ENCODE measurements around the gene ECI2.

Gene ECI2

GRCh38 chr6:4174042-4174441 lies 38.7 kb upstream of the ECI2 start:
- DNase-seq (ENCODE audit: low spot score) = no peak
- no peak for TF ChIP-seq CTCF (IDR thresholded peaks at IDR 0.05; ENCODE audit: borderline replicate concordance, control extremely low read depth, extremely low read depth, insufficient read depth, missing control alignments)
- in situ Hi-C loops (cut with MboI; ENCODE audit: low sequenced_read_pairs, unreplicated experiment) = loop anchor here (25.0 kb wide), 1 partner anchor 437 kb away; no protein-coding TSS in a partner anchor

- TF ChIP-seq CTCF (IDR thresholded peaks at IDR 0.05; ENCODE audit: borderline replicate concordance, control extremely low read depth, extremely low read depth, insufficient read depth, missing control alignments) = no peak
- in situ Hi-C loops (cut with MboI; ENCODE audit: low sequenced_read_pairs, unreplicated experiment) = loop anchor here (25.0 kb wide), 1 partner anchor 435 kb away; no protein-coding TSS in a partner anchor
- DNase-seq (ENCODE audit: low spot score) = no peak
Measured at GRCh38 chr6:4172368-4172767, 37.0 kb upstream of the ECI2 start.

- DNase-seq (ENCODE audit: low spot score) = no peak
- no peak for TF ChIP-seq CTCF (IDR thresholded peaks at IDR 0.05; ENCODE audit: borderline replicate concordance, control extremely low read depth, extremely low read depth, insufficient read depth, missing control alignments)
- in situ Hi-C loops (cut with MboI; ENCODE audit: low sequenced_read_pairs, unreplicated experiment) = loop anchor here (25.0 kb wide), 1 partner anchor 433 kb away; no protein-coding TSS in a partner anchor
Measured at GRCh38 chr6:4170297-4170696, 34.9 kb upstream of the ECI2 start.

- DNase-seq (ENCODE audit: low spot score) = no peak
- in situ Hi-C loops (cut with MboI; ENCODE audit: low sequenced_read_pairs, unreplicated experiment) = loop anchor here (25.0 kb wide), 1 partner anchor 432 kb away; no protein-coding TSS in a partner anchor
- no peak for TF ChIP-seq CTCF (IDR thresholded peaks at IDR 0.05; ENCODE audit: borderline replicate concordance, control extremely low read depth, extremely low read depth, insufficient read depth, missing control alignments)
Measured at GRCh38 chr6:4169028-4169789, 33.8 kb upstream of the ECI2 start.

- no peak for DNase-seq (ENCODE audit: low spot score)
- in situ Hi-C loops (cut with MboI; ENCODE audit: low sequenced_read_pairs, unreplicated experiment) = loop anchor here (25.0 kb wide), 1 partner anchor 431 kb away; no protein-coding TSS in a partner anchor
- TF ChIP-seq CTCF (IDR thresholded peaks at IDR 0.05; ENCODE audit: borderline replicate concordance, control extremely low read depth, extremely low read depth, insufficient read depth, missing control alignments) = no peak
Measured at GRCh38 chr6:4167833-4168232, 32.5 kb upstream of the ECI2 start.

- no peak for DNase-seq (ENCODE audit: low spot score)
- in situ Hi-C loops (cut with MboI; ENCODE audit: low sequenced_read_pairs, unreplicated experiment) = loop anchor here (25.0 kb wide), 1 partner anchor 430 kb away; no protein-coding TSS in a partner anchor
- TF ChIP-seq CTCF (IDR thresholded peaks at IDR 0.05; ENCODE audit: borderline replicate concordance, control extremely low read depth, extremely low read depth, insufficient read depth, missing control alignments) = no peak
Measured at GRCh38 chr6:4167123-4167522, 31.7 kb upstream of the ECI2 start.

Measured in GM13976 (cell line).